KMS-11 (cell line): Measurements from ENCODE around the gene FAM209A.

Experiments used
- H2AFZ ChIP-seq: fragments of 200-600 bp; sonication (generic); 2 replicates; pipeline ENCODE4 v1.6.1; 2016; ENCODE audit warnings: antibody characterized with exemption, mixed run types, low read depth
- H3K27ac ChIP-seq: fragments of 200-600 bp; sonication (generic); 2 replicates; pipeline ENCODE4 v1.6.1; 2016; ENCODE audit warnings: mild to moderate bottlenecking, mixed run types
- H3K27me3 ChIP-seq: fragments of 200-600 bp; sonication (generic); 2 replicates; pipeline ENCODE4 v1.6.1; 2017; ENCODE audit warnings: mild to moderate bottlenecking, low read depth, mixed run types, moderate library complexity; ENCODE audit not compliant: insufficient read depth
- H3K36me3 ChIP-seq: fragments of 200-600 bp; sonication (generic); 2 replicates; pipeline ENCODE4 v1.6.1; 2017; ENCODE audit warnings: mild to moderate bottlenecking, mixed run types; ENCODE audit not compliant: insufficient read depth
- H3K4me1 ChIP-seq: fragments of 200-600 bp; sonication (generic); 2 replicates; pipeline ENCODE4 v1.6.1; 2016; ENCODE audit warnings: mild to moderate bottlenecking, low read depth, mixed run types; ENCODE audit not compliant: poor library complexity, severe bottlenecking
- H3K4me2 ChIP-seq: fragments of 200-600 bp; sonication (generic); 2 replicates; pipeline ENCODE4 v1.7.0; 2016; ENCODE audit warnings: mild to moderate bottlenecking, mixed run types
- H3K4me3 ChIP-seq: fragments of 200-600 bp; sonication (generic); IDR thresholded peaks from 2 replicates; pipeline ENCODE4 v1.6.1; 2017; ENCODE audit warnings: low read depth, low read length, mixed read lengths; ENCODE audit not compliant: insufficient read depth
- H3K79me2 ChIP-seq: fragments of 200-600 bp; sonication (generic); 2 replicates; pipeline ENCODE4 v1.6.1; 2016; ENCODE audit warnings: low read depth, mixed run types; ENCODE audit not compliant: insufficient read depth
- H3K9ac ChIP-seq: fragments of 200-600 bp; sonication (generic); 2 replicates; pipeline ENCODE4 v1.6.1; 2016; ENCODE audit warnings: mild to moderate bottlenecking, mixed run types
- H4K20me1 ChIP-seq: fragments of 200-600 bp; sonication (generic); 2 replicates; pipeline ENCODE4 v1.6.1; 2016; ENCODE audit warnings: mild to moderate bottlenecking, mixed run types; ENCODE audit not compliant: insufficient read depth
- TF ChIP-seq, protein P1 (sequence below): fragments of 200-600 bp; sonication (generic); conservative IDR thresholded peaks from 2 replicates; pipeline ENCODE4 v1.6.1; 2017; ENCODE audit warnings: low read depth, mild to moderate bottlenecking, antibody characterized with exemption, low read length, moderate library complexity, mixed read lengths

Gene FAM209A

DNA sequence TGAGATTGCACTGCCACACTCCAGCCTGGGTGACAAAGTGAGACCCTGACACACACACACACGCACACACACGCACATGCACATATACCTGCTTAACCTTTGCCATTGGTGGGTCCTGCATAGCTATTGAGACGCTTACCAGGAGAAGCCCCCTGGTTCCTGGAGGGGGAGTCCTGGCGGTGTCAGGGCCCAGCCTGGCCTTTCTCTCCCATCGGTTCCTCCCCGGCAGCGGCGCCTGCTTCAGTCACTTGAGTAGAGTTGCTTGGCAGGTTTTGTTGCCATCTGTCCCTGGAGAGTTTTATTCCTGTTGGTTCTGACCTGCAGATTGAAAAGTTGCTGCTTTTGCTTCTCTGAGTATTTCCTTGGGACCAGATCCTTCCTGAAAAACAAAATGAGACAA is 20.6 kb upstream of the FAM209A start:
- Histone ChIP-seq H3K4me3 (no peak overlapping the region), H3K9ac (no peak overlapping the region), H3K27me3 (no peaks in the 10 kb centered on the region), H3K79me2 (no peaks in the 10 kb centered on the region), H3K4me1 (no peaks in the 10 kb centered on the region), H4K20me1 (no peaks in the 10 kb centered on the region), H3K27ac (no peak overlapping the region), H3K4me2 (no peak overlapping the region), H2AFZ (no peak overlapping the region), H3K36me3 (no peaks in the 10 kb centered on the region; the same call in 1 of the 2 replicates)
- TF ChIP-seq, protein P1, sequence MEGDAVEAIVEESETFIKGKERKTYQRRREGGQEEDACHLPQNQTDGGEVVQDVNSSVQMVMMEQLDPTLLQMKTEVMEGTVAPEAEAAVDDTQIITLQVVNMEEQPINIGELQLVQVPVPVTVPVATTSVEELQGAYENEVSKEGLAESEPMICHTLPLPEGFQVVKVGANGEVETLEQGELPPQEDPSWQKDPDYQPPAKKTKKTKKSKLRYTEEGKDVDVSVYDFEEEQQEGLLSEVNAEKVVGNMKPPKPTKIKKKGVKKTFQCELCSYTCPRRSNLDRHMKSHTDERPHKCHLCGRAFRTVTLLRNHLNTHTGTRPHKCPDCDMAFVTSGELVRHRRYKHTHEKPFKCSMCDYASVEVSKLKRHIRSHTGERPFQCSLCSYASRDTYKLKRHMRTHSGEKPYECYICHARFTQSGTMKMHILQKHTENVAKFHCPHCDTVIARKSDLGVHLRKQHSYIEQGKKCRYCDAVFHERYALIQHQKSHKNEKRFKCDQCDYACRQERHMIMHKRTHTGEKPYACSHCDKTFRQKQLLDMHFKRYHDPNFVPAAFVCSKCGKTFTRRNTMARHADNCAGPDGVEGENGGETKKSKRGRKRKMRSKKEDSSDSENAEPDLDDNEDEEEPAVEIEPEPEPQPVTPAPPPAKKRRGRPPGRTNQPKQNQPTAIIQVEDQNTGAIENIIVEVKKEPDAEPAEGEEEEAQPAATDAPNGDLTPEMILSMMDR = no peak

DNA sequence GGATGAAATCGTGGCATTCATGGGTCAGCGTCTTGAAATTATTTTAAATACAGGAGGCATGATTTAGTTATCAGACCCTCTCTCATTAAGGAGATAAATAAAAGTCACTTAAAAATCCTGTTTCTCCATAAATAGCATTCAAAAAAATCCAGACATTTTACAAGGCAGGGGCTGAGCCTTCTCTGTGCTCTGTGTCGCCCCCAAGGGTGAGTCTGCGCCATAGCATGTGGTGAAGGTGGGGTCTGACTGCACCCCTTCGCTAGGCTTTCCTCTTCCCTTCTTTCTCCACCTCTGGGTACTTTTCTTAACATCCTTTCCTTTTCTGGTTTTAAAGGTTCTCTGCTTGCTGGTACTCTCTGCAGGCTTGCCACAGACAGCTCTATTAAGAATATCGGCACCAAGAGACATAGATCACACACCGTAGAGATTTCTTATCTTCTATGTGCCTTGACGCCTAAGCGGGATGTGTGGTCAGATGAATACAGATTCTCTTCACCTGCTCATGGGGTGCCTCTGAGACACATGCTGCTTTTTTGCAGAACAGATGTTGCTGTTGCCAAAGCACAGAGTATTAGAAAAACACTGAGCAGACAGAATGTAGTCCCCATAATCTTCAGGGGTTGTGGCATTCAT is 20.1 kb upstream of the FAM209A start:
- Histone ChIP-seq H3K4me2 (no peak overlapping the region), H3K79me2 (no peaks in the 10 kb centered on the region), H3K27ac (no peak overlapping the region), H3K36me3 (no peaks in the 10 kb centered on the region; the same call in 1 of the 2 replicates), H2AFZ (no peak overlapping the region), H3K4me3 (no peak overlapping the region), H3K27me3 (no peaks in the 10 kb centered on the region), H4K20me1 (no peaks in the 10 kb centered on the region), H3K9ac (no peak overlapping the region), H3K4me1 (no peaks in the 10 kb centered on the region)
- TF ChIP-seq, protein P1 = peak; percentile 65

DNA sequence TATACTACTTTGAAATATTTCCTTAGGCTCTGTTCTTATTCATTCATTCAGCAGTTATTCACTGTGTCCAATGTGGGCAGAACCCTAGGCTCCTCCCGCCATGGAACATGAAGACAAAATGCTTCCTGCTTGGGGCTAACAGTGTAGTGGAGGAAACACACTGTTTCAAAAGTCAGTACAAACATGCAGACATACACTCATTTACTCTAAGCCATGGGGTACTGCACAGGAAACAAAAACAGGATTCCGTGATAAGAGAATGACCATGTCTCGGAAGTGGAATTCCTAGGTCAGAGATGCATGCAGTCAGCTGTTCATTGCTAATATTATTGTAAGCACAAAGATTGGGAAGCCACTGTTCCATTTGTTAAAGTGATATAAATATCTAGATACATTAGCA is 18.4 kb upstream of the FAM209A start:
- no peaks in the 10 kb centered on the region for H3K79me2 ChIP-seq
- TF ChIP-seq, protein P1 = no peak

DNA sequence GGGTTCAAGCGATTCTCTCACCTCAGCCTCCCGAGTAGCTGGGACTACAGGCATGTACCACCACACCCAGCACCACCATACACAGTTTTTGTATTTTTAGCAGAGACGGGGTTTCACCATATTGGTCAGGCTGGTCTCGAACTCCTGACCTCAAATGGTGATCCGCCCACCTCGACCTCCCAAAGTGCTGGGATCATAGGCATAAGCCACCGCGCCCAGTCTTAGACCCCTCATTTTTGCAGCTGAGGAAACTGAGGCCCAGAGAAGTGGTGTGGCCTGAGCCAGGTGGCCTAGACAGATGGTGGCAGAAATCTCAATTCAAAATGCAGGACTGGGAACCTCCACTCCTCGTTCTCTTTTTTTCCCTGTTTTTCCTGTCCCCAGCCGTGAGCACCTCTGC is 12.6 kb upstream of the FAM209A start:
- TF ChIP-seq, protein P1 = no peak
- H4K20me1 ChIP-seq = no peaks in the 10 kb centered on the region
- H3K27ac ChIP-seq = no peak overlapping the region
- H3K4me2 ChIP-seq = no peak overlapping the region
- no peak overlapping the region for H3K9ac ChIP-seq
- no peaks in the 10 kb centered on the region for H3K4me1 ChIP-seq
- no peak overlapping the region for H3K4me3 ChIP-seq
- no peak overlapping the region for H2AFZ ChIP-seq
- no peaks in the 10 kb centered on the region for H3K79me2 ChIP-seq
- H3K36me3 ChIP-seq = no peaks in the 10 kb centered on the region
- H3K27me3 ChIP-seq = no peaks in the 10 kb centered on the region

More for the DNA sequence above, 18.4 kb upstream of the FAM209A start:
- Histone ChIP-seq H3K4me3 (no peak overlapping the region), H3K9ac (no peak overlapping the region), H2AFZ (no peak overlapping the region), H3K27me3 (no peaks in the 10 kb centered on the region), H3K4me1 (no peaks in the 10 kb centered on the region), H3K4me2 (no peak overlapping the region), H3K36me3 (no peaks in the 10 kb centered on the region), H4K20me1 (no peaks in the 10 kb centered on the region), H3K27ac (no peak overlapping the region)
